ES-I3 (cell line): ENCODE data around the gene PHF3.

Source experiments
- H3K36me3 ChIP-seq: 2 replicates; pipeline ENCODE4 v1.6.1; 2013; ENCODE audit warnings: mild to moderate bottlenecking, low read length, control low read depth, moderate library complexity; ENCODE audit not compliant: insufficient read depth
- H3K4me1 ChIP-seq: 2 replicates; pipeline ENCODE4 v1.6.1; 2013; ENCODE audit warnings: mild to moderate bottlenecking, control low read depth, low read length; ENCODE audit not compliant: insufficient read depth
- H3K9ac ChIP-seq: 2 replicates; pipeline ENCODE4 v1.6.1; 2013; ENCODE audit warnings: low read depth, mild to moderate bottlenecking, low read length, moderate library complexity
- H3K9me3 ChIP-seq: 2 replicates; pipeline ENCODE4 v1.6.1; 2013; ENCODE audit warnings: mild to moderate bottlenecking, low read length, moderate library complexity; ENCODE audit not compliant: control insufficient read depth, insufficient read depth

The PHF3 gene

DNA sequence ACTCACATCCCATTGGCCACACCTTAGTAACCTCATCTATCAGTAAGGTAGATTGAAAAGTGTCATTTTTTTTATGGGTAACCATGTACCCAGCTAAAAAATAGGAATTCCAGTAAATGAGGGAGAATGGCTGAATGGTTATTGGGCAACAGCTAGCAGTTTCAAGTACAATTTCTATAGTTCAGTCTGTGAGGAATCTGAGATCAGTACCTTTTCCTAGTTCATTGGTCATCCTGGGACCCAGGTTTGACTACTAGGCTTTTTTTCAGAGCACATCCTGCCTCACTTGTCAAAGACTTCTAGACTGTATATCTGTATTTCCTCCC, 28.3 kb downstream of the PHF3 start:
- Histone ChIP-seq H3K36me3 (no peaks in the 10 kb centered on the region), H3K4me1 (no peaks in the 10 kb centered on the region), H3K9me3 (no peaks in the 10 kb centered on the region), H3K9ac (no peak overlapping the region)

DNA sequence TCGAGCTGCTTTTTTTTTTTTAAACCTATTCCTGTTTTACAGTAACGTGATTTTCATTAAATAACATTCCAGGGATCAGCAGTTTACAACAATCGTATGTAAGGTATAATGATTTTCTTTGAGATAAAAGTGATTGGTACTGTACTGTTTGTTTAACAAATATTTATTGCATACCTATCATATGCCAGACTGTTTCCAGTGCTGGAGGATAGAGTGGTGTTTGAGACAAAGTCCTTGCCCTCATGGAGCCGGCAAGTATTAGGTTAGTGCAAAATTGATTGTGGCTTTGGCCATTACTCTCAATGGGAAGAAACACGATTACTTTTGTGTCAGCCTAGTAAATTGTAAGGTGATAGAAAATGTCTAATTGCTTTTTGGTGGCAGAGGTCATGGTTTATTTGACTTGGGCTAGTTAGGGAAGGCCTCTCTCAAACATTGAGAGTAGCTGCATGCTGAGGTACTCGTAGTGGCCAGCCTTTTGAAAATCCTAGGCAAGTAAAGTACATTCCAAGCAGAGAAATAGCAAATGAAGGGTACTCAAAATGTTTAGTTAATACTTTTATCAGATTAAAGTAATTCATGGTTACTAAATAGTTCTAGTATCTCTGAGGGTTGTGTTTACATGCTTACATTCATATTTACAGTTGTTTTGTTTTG, 35.6 kb downstream of the PHF3 start:
- H3K9me3 ChIP-seq: no peaks in the 10 kb centered on the region
- 0 out of 2 replicates have a peak, but pooled peaks cover 2% of the 10 kb centered on the region for H3K36me3 ChIP-seq
- peaks cover 16% of the 10 kb centered on the region; the same call in 1 of the 2 replicates for H3K4me1 ChIP-seq
- H3K9ac ChIP-seq: no peak overlapping the region

DNA sequence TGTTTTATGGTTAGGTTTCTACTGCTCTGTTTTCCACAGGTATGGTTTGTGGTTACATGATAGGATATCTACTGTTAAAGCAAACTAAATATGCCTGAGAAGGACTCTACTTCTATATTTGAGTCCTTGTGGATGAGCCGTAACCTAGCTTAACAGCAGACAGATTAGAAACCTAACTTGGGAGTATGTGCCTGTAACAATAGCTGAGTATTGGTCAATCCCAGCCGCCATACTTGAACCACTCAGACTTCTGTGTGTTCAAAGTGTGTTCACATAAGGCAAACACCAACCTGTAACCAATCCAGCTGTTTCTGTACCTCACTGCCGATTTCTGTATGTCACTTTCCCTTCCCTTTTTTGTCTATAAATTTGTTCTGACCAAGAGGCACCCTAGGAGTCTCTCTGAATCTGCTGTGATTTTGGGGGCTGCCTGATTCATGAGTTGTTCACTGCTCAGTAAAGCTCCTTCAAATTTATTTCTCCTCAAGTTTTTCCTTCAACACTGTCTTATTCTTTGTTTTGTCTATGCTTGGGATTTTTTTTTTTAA, 37.1 kb downstream of the PHF3 start:
- H3K9me3 ChIP-seq: no peaks in the 10 kb centered on the region
- H3K4me1 ChIP-seq: peaks cover 16% of the 10 kb centered on the region; the same call in 1 of the 2 replicates
- no peak overlapping the region for H3K9ac ChIP-seq
- 0 out of 2 replicates have a peak, but pooled peaks cover 2% of the 10 kb centered on the region for H3K36me3 ChIP-seq

DNA sequence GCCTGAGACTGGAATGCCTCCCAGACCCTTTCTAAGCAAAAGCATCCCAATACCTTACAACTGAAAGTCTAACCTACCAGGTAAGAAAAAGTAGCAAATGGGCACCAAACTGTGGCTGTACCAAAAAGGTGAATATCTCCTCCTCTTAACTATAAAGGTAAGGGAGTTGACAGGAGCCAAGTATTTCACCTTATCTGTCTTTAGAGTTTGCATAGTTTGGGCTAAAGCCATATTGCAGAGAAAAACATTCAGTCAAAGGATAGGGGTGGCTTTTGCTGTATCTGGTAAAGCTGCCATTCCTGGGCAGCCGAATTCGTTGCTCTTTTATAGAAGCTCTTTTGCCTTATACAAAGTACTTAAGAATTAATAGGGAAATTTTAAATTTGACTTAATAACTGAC, 38.1 kb downstream of the PHF3 start:
- Histone ChIP-seq H3K9ac (no peak overlapping the region), H3K4me1 (peaks cover 16% of the 10 kb centered on the region; the same call in 1 of the 2 replicates), H3K36me3 (0 out of 2 replicates have a peak, but pooled peaks cover 2% of the 10 kb centered on the region), H3K9me3 (no peaks in the 10 kb centered on the region)

DNA sequence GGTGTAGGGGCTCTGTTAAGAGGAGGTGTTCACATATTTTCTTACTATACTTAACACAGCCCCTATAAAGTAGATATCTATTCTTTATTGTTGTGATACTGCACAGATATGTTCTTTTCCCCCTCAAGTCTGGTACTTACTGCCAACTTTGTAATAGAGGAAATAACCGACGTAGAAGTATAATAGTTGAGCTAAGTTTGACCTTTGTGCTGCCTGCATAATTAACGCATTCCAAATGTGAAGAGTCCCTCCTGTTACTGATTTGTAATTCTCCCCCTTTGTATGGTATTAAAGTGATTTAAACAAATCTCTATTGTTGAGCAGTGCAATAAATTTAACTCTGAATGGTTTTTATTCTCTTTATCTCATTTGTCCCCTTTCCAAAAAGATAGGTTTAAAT, 39.0 kb downstream of the PHF3 start:
- Histone ChIP-seq H3K9me3 (no peaks in the 10 kb centered on the region), H3K9ac (no peak overlapping the region), H3K36me3 (0 out of 2 replicates have a peak, but pooled peaks cover 2% of the 10 kb centered on the region), H3K4me1 (peaks cover 16% of the 10 kb centered on the region; the same call in 1 of the 2 replicates)

DNA sequence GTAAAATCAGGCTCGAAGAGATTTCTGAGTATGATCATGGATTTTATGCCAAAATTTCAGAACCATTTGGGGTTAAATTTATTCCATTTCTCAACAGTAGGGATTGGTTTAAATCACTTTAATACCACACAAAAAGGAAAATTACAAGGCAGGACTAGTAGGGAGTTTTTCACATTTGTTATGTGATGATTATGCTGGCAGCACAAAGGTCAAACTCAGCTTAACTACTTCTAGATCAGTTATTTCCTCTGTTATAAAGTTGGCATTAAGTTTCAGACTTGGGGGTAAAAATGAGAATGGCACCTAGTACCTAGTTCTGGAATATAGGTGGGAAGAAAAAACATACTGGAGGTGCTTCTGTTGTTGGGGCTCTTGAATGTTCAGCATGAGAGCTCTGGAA, 39.5 kb downstream of the PHF3 start:
- no peaks in the 10 kb centered on the region for H3K9me3 ChIP-seq
- H3K9ac ChIP-seq: no peak overlapping the region
- H3K4me1 ChIP-seq: peaks cover 16% of the 10 kb centered on the region; the same call in 1 of the 2 replicates
- H3K36me3 ChIP-seq: 0 out of 2 replicates have a peak, but pooled peaks cover 2% of the 10 kb centered on the region

DNA sequence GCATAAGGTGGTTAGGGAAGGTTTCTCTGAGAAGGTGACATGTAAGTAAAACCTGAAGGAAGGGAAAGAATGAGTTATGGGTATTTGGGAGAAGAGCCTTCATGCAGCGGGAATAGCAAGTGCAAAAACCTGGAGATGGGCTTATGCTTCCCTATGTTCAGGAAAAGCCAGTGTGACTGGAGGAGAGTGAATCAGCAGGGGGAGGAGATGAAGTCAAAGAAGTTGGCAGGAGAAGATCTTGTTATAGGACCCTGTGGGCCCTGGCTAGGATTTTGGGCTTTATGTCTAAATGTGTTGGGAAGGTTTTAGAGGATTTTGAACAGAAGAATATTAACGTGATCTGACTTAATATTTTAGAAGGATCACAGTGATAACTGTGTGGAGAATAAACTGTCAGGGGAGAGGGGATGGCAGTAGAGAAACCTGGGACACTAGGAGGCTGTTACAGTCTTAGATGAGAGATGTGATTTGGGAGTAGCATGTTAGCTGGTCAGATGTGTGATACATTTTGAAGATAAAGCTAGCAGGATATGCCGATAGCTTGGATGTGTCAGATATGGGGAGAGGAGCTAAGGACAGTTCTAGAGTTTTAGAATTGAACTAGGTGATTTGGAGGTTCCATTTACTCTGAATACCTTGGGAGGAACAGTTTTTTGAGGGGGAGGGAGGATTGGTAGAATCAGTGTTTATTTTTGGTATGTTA, 41.0 kb downstream of the PHF3 start:
- Histone ChIP-seq H3K36me3 (peaks cover 4% of the 10 kb centered on the region; the same call in 1 of the 2 replicates), H3K9ac (no peak overlapping the region), H3K4me1 (peaks cover 16% of the 10 kb centered on the region; the same call in 1 of the 2 replicates), H3K9me3 (no peaks in the 10 kb centered on the region)

DNA sequence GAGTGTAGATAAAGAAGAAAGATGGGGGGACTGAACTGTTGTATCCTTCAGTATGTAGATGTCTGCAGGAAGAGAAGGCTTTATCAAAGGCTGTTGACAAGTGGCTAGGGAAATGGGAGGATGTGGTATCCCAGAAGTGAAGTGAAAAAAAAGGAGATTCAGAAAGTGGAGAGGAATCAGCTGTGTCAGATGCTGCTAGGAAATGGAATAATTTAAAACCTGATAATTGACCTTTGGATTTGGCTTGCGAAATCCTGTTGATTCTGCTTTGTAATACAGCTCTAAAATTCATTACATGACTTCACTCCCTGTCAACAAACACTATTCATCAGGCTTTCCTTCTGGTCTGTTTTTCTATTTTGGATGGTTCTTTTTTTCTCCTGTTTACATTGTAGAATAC, 41.7 kb downstream of the PHF3 start:
- Histone ChIP-seq H3K36me3 (peaks cover 4% of the 10 kb centered on the region; the same call in 1 of the 2 replicates), H3K9ac (no peak overlapping the region), H3K4me1 (peaks cover 16% of the 10 kb centered on the region; the same call in 1 of the 2 replicates), H3K9me3 (no peaks in the 10 kb centered on the region)

DNA sequence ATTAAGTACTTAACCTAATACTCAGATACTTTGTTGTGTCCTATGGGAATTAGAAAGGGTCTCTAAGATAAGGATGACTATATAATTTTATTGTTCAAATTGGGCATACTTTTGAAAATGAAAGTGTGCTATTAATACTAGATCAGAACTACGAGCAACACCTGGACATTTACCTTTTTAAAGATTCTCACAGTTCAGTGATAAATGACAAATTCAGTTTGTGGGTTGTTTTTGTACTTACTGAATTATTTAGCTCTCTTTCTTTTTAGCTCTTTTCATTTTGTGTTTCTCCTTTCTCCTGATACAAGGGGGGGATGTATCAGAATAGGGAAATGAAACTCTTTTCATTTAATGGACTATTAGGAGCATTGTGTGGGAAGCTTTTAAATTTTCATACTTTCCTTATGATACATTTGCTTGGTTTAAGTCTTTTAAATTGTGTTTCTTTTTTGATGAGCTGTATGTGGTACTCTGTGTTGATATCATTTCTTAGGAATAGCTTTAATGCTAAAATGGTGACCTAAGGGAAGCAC, 47.5 kb downstream of the PHF3 start:
- Histone ChIP-seq H3K9me3 (no peaks in the 10 kb centered on the region), H3K4me1 (no peaks in the 10 kb centered on the region), H3K36me3 (peaks cover 17% of the 10 kb centered on the region), H3K9ac (no peak overlapping the region)

DNA sequence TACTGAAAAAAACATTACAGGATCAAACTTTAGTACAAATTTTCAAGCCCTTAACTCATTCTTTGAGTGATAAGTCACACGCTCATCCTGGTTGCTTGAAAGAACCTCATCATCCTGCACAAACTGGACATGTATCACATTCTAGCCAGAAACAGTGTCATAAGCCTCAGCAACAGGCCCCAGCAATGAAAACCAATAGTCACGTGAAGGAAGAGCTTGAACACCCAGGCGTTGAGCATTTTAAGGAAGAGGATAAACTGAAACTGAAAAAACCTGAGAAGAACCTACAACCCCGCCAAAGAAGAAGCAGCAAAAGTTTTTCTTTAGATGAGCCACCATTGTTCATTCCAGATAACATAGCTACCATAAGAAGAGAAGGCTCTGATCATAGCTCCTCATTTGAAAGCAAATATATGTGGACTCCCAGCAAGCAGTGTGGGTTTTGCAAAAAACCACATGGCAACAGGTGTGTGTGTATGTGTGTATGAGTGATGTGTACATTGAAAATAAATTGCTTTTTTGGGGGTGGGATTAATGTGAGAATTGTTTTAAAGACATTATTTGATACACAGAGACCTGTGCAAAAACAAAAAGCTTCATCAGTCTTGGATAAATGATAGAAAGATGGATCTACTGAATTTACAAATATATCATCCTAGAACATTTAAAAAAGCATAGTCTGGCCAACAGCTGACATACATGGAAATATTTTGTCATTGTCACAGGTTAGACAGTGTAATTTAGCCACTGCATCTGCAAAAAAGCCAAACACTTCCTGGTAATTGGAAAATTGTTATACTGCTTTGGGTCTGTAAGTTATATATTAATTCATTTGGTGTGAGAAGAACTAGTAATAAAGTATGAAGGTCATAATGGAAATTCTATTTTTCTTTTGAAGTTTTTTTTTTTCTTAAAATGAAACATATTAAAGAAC, 50.1 kb downstream of the PHF3 start:
- no peak overlapping the region for H3K9ac ChIP-seq
- no peaks in the 10 kb centered on the region for H3K4me1 ChIP-seq
- H3K9me3 ChIP-seq: no peaks in the 10 kb centered on the region
- H3K36me3 ChIP-seq: peaks cover 15% of the 10 kb centered on the region

DNA sequence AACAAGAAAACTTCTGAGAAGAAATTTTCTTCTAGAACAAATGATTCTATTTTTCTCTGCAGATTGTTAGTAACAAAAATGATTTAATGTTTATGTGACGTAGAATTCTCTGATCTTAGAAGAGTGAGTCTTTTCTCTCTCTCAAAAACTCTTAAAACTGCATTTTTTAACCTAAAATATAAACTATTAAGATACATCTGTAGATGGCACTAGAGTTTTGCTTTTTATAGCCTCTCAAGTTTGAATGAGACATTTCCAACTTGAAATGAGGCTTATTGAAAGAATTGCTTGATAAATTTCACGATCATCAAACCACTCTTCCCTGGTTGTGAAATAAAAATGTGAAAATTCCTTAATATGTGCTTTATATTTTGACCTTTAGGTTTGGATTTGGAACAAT, 53.8 kb downstream of the PHF3 start:
- Histone ChIP-seq H3K9ac (no peak overlapping the region), H3K9me3 (no peaks in the 10 kb centered on the region), H3K4me1 (no peaks in the 10 kb centered on the region), H3K36me3 (peaks cover 9% of the 10 kb centered on the region)

DNA sequence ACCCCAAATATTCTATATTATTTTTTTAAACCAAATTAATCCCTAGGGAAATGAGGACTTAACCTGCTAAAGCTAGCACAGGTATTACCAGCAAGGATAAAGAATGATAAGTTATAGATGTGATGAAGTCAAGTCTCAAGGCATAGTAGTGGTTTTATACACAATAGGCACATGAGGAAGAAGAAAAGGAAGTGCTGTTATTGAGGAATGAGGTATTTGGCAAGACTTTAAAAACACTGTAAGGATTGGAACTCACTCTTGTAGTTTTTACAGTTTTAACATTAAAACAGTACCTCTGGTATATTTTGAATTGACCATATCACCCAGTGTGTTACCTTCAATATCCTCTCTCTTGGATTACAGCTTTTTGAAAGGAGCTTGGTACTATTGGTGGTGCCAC, 54.6 kb downstream of the PHF3 start:
- H3K9me3 ChIP-seq: no peaks in the 10 kb centered on the region
- H3K4me1 ChIP-seq: no peaks in the 10 kb centered on the region
- H3K9ac ChIP-seq: no peak overlapping the region
- peaks cover 8% of the 10 kb centered on the region for H3K36me3 ChIP-seq

DNA sequence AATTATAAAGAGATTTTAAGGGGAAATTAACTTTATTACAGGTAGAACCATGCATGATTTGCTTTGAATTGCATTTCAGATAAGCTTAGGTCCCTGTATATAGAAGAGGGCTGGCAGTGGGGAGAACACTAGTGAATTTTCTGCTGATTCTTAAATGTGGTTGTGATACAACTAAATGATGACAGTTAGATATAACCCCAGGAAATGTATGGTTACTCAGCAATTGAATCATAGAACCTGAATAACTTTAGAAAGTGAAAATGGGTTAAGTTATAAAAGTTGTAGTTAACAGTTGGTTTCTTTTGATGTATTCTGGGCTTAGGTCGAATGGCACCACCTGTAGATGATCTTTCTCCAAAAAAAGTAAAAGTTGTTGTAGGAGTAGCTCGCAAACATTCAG, 70.1 kb downstream of the PHF3 start:
- Histone ChIP-seq H3K9ac (no peak overlapping the region), H3K4me1 (no peaks in the 10 kb centered on the region), H3K36me3 (peaks cover 18% of the 10 kb centered on the region), H3K9me3 (no peaks in the 10 kb centered on the region)

DNA sequence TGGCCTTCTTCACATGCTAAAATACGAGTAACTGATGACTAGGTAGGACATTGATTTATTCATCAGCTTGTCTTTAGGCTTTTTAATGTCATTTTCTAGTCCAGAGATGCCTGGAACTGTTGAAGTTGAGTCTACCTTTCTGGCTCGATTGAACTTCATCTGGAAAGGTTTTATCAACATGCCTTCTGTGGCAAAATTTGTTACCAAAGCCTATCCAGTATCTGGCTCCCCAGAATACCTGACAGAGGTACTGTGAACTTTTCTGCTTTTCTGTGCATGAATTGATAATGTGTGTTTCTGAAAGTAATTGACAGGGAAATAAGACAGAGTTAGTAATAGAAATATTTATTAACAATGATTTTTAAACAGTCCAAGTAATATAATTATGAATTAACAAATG, 71.0 kb downstream of the PHF3 start:
- Histone ChIP-seq H3K36me3 (peaks cover 25% of the 10 kb centered on the region), H3K9me3 (no peaks in the 10 kb centered on the region), H3K9ac (no peak overlapping the region), H3K4me1 (no peaks in the 10 kb centered on the region)
